HAP-1 (cell line): Measurements from ENCODE around the gene ZNF134.

ENCODE experiments used
- DNase-seq, 2 experiments: peaks; one replicate each; pipeline ENCODE4 v3.0.0-alpha.2; 2016 to 2020; ENCODE audit warnings: low spot score in 2 of 2
- H3K27me3 ChIP-seq: fragments of 250-450 bp; sonication (Bioruptor Pico); 2 replicates; pipeline ENCODE4 v1.5.1; 2020; ENCODE audit warnings: low read depth, mild to moderate bottlenecking, moderate library complexity
- H3K36me3 ChIP-seq: fragments of 250-450 bp; sonication (Bioruptor Pico); replicated peaks from 2 replicates; pipeline ENCODE4 v1.5.1; 2020; ENCODE audit warnings: mild to moderate bottlenecking
- H3K4me1 ChIP-seq: fragments of 250-450 bp; sonication (Bioruptor Pico); 2 replicates; pipeline ENCODE4 v1.5.1; 2020; ENCODE audit warnings: mild to moderate bottlenecking
- H3K4me3 ChIP-seq: fragments of 250-450 bp; sonication (Bioruptor Pico); 2 replicates; pipeline ENCODE4 v1.5.1; 2020; ENCODE audit warnings: mild to moderate bottlenecking, moderate library complexity
- H3K9me3 ChIP-seq: fragments of 250-450 bp; sonication (Bioruptor Pico); 2 replicates; pipeline ENCODE4 v1.5.1; 2020; ENCODE audit warnings: mild to moderate bottlenecking, moderate library complexity
- in situ Hi-C: fragments of 300-500 bp; cut with MboI; formaldehyde crosslinking; loops from 3 replicates; pipeline ENCODE4 v1.14.3; 2020; ENCODE audit warnings: low sequenced_read_pairs, inconsistent platforms, mixed read lengths

ZNF134 gene

DNA sequence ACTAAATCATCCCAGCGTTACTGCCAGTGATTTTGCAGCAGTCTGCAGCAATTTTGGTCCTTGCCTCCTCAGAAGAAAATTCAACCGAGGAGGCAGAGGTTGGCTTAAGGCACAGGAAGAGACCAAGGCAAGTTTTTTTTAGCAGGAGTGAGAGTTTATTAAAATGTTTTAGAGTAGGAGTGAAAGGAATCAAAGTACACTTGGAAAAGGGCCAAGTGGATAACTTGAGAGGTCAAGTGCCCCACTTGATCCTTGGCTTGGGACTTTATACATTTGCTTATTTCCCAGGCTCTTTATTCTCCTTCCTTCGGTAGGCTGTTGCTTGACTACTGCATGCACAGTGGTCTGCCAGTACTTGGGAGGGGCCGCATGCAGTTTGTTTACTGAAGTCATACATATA lies 2.9 kb upstream of the ZNF134 start:
- in situ Hi-C loops: no loop called here
- peaks cover 26% of the 10 kb centered on the region for H3K9me3 ChIP-seq
- H3K36me3 ChIP-seq: peaks cover 22% of the 10 kb centered on the region
- H3K27me3 ChIP-seq: no peaks in the 10 kb centered on the region
- DNase-seq: no peak
- no peak overlapping the region for H3K4me3 ChIP-seq
- peaks cover 3% of the 10 kb centered on the region for H3K4me1 ChIP-seq

DNA sequence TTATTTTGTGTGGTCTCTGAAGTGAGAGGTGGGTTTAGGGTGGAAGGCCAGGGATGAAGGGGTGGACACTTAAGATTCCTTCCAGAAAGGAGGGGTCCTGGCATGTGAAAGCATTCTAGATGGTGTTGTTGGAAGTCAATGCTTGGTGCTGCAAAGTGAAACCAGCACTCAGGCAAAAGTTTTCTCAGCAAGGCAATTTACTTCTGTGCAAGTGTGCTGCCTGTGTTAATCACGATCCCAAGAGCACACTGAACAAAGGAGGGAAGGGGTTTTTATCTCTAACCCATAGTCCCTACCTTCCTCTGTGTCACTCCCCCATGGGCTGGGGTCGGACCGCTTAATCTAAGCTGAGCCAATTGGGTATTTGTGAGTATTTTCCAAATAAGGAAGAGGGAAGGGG lies 1.3 kb downstream of the ZNF134 start:
- Histone ChIP-seq H3K9me3 (peaks cover 47% of the 10 kb centered on the region), H3K4me1 (peaks cover 3% of the 10 kb centered on the region), H3K36me3 (peaks cover 50% of the 10 kb centered on the region), H3K27me3 (no peaks in the 10 kb centered on the region), H3K4me3 (no peak overlapping the region; the same call in 1 of the 2 replicates)
- DNase-seq: no peak
- in situ Hi-C loops: no loop called here

DNA sequence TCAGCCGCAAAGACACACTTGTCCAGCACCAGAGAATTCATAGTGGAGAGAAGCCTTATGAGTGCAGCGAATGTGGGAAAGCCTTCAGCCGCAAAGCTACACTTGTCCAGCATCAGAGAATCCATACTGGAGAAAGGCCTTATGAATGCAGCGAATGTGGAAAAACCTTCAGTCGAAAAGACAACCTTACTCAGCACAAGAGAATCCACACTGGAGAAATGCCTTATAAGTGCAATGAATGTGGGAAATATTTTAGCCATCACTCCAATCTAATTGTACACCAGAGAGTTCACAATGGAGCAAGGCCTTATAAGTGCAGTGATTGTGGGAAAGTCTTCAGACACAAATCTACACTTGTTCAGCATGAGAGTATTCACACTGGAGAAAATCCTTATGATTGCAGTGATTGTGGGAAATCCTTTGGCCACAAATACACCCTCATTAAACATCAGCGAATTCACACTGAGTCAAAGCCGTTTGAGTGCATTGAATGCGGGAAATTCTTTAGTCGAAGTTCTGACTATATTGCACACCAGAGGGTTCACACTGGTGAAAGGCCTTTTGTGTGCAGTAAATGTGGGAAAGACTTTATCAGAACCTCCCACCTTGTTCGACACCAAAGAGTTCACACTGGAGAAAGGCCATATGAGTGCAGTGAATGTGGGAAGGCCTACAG lies 6.8 kb downstream of the ZNF134 start:
- DNase-seq: no peak
- H3K9me3 ChIP-seq: peaks cover 64% of the 10 kb centered on the region
- H3K4me3 ChIP-seq: no peak overlapping the region

DNA sequence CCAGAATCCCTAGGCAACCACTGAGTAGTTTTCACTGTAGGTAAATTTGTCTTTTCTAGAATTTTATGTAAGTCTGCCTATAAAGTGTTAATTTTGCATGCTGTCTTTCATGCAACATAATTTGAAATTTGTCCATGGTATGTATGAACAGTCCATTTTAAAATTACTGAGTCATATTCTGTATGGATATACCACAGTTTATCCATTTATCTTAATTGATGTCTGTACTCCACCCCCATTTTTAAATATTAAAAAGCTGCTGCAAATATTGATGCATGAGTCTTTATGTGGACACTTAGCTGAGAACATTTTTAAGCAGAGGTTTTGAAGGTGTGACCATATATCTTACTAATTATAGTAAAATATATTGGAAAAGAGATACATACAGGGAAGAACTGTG lies 9.0 kb downstream of the ZNF134 start:
- Histone ChIP-seq H3K4me1 (no peaks in the 10 kb centered on the region), H3K9me3 (peaks cover 44% of the 10 kb centered on the region), H3K27me3 (no peaks in the 10 kb centered on the region), H3K4me3 (no peak overlapping the region), H3K36me3 (peaks cover 39% of the 10 kb centered on the region)
- DNase-seq: no peak
- in situ Hi-C loops: no loop called here

More for the DNA sequence above, 6.8 kb downstream of the ZNF134 start:
- in situ Hi-C loops: no loop called here
- Histone ChIP-seq H3K4me1 (no peaks in the 10 kb centered on the region), H3K27me3 (no peaks in the 10 kb centered on the region), H3K36me3 (peaks cover 62% of the 10 kb centered on the region)

DNA sequence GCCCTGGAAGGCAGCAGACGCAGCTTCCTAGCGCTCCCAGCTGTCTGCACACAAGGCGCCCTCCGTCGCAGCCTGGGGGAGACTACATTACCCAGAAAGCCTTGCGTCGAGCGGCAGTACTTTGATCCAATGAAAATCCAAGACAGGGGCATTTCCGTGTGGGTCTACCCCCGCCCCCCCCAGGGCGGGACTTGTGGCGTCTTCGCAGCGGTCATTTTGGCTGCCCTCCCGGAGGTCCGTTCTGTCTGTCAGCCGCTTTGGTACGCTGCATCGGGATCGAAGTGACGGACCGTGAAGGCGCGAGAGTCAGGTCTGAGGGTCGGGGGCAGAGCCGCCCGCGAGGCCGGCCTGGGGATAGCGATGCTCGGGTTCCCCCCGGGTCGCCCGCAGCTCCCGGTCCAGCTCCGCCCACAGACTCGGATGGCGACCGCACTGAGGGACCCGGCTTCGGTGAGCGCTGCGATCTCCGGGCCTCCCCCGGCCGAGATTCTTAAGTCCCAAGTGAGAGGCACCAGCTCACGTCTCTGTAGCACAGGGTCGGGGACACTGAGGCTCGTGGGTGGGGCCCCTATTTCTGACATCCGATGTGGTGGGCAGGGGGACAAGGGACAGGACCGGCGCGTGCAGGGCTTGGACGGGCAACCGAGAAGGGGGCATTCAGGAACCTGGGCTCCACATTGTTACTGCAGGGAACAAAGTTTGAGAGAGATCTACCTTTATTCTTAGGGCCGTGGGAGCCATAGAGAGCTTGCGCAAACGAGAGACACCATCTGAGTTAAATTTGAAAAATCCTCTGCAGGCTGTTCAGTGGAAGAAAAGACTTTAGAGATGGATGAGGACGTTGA lies 19.2 kb downstream of the ZNF134 start, which contains the start of gene ZNF211:
Gene ZNF211 (plus strand): TSS at position 182 of the 845 bp plus-strand sequence. CDS start 179 bp downstream, at position 361.
- Histone ChIP-seq H3K9me3 (no peaks in the 10 kb centered on the region; the same call in none of the 2 replicates), H3K4me1 (no peaks in the 10 kb centered on the region), H3K27me3 (no peaks in the 10 kb centered on the region), H3K4me3 (peak within 1 kb of the TSS; percentile 83), H3K36me3 (peaks cover 12% of the 10 kb centered on the region)
- peak; percentile 92 to 93 for DNase-seq
- in situ Hi-C loops: no loop called here

DNA sequence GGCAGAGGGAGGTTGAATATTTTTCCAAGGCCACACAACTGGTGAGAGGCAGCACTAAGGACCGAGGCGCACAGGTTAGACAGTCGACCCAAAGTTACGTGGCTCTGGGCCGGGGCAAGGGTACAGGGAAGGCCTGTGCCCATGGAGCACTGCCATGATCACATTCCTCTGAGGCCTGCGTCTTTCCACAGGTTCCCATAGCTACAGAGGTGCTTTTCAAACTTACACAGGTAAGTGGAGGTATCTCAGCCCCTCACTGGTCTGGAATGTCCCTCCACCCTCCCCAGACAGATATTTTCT lies 19.7 kb downstream of the ZNF134 start:
- Histone ChIP-seq H3K4me1 (no peaks in the 10 kb centered on the region), H3K27me3 (no peaks in the 10 kb centered on the region), H3K4me3 (peak overlapping the region; percentile 83), H3K36me3 (peaks cover 12% of the 10 kb centered on the region), H3K9me3 (no peaks in the 10 kb centered on the region; the same call in none of the 2 replicates)
- DNase-seq: no peak
- in situ Hi-C loops: no loop called here

DNA sequence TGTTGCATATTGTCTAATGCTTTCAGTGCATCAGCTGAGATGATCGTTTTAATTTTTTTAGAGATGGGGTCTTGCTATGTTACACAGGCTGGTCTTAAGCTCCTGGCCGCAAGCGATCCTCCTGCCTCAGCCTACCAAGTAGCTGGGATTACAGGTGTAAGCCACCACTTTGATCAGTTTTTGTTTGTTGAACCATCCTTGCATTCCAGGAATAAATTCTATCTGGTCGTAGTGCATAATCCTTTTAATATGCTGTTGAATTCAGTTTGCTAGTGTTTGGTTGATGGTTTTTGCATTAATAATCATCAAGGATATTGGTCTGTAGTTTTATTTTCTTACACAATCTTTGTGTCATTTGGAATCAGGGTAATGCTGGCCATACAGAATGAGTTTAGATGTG lies 23.3 kb downstream of the ZNF134 start:
- Histone ChIP-seq H3K36me3 (peaks cover 44% of the 10 kb centered on the region), H3K27me3 (no peaks in the 10 kb centered on the region), H3K9me3 (peaks cover 7% of the 10 kb centered on the region), H3K4me1 (no peaks in the 10 kb centered on the region), H3K4me3 (no peak overlapping the region)
- in situ Hi-C loops: no loop called here
- DNase-seq: no peak

DNA sequence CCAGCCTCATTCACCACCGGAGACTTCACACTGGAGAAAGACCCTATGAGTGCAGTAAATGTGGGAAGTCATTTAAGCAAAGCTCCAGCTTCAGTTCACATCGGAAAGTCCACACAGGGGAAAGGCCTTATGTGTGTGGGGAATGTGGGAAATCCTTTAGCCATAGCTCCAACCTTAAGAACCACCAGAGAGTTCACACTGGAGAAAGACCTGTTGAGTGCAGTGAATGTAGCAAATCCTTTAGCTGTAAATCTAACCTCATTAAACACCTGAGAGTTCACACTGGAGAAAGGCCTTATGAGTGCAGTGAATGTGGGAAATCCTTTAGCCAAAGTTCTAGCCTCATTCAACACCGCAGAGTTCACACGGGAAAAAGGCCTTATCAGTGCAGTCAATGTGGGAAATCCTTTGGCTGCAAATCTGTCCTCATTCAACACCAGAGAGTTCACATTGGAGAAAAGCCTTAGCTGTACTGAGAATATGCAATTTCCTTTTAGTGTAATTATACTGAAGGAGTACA lies 27.7 kb downstream of the ZNF134 start:
- no peak for DNase-seq
- H3K27me3 ChIP-seq: no peaks in the 10 kb centered on the region
- H3K9me3 ChIP-seq: peaks cover 14% of the 10 kb centered on the region
- in situ Hi-C loops: no loop called here
- no peak overlapping the region for H3K4me3 ChIP-seq
- peaks cover 37% of the 10 kb centered on the region for H3K36me3 ChIP-seq
- no peaks in the 10 kb centered on the region for H3K4me1 ChIP-seq

DNA sequence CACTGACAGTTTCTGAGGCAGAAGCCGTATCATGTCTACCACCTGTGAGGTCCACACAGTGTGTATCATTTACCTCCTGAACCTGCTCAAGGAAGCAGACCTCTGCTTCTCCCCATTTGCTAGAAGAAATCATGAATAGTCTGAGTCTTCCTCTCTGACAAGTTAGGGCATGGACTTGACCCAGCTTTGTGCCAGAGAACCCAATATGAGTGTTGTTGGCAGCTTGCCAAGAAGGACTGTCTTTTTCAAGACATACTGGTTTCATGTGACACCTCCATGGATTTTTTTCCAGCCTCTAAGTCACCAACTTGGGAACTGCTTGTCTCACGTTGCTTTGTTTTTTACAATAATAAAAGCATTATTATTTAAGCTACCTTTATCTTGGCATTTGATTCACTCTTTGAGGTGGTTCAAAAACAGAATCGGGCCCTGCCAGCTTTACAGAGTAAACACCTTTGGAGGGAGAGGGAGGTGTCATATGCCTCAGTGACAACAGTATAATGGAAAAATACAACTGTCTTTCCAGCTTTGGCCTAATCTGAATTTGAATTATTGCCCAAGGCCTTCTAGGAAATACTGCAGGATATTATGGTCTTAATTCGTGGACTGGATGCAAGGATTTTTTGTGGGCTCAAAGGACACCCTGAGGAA lies 28.5 kb downstream of the ZNF134 start:
- no peak for DNase-seq
- H3K36me3 ChIP-seq: peaks cover 37% of the 10 kb centered on the region
- no peaks in the 10 kb centered on the region for H3K27me3 ChIP-seq
- H3K4me1 ChIP-seq: no peaks in the 10 kb centered on the region
- in situ Hi-C loops: no loop called here
- no peak overlapping the region for H3K4me3 ChIP-seq
- peaks cover 14% of the 10 kb centered on the region for H3K9me3 ChIP-seq

DNA sequence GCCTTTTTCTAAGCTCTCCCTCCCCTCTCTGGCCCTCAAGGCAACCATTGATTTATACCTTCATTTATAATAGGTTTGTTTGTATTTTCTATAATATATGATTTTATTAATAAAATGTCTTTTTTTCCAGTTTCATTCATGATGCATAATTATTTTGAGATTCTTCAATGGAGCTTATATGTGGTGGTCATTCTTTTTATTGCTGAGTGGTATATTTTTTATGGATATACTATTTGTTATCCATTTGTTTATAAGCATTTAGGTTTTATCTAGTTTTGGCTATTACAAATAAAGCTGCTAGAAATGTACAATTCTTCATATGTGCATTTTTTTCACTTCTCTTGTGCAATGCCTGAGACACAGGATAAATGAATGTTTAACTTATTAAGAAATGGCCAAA lies 29.7 kb downstream of the ZNF134 start:
- Histone ChIP-seq H3K4me1 (no peaks in the 10 kb centered on the region), H3K9me3 (peaks cover 14% of the 10 kb centered on the region), H3K27me3 (no peaks in the 10 kb centered on the region), H3K4me3 (no peak overlapping the region), H3K36me3 (peaks cover 37% of the 10 kb centered on the region)
- in situ Hi-C loops: no loop called here
- DNase-seq: no peak

DNA sequence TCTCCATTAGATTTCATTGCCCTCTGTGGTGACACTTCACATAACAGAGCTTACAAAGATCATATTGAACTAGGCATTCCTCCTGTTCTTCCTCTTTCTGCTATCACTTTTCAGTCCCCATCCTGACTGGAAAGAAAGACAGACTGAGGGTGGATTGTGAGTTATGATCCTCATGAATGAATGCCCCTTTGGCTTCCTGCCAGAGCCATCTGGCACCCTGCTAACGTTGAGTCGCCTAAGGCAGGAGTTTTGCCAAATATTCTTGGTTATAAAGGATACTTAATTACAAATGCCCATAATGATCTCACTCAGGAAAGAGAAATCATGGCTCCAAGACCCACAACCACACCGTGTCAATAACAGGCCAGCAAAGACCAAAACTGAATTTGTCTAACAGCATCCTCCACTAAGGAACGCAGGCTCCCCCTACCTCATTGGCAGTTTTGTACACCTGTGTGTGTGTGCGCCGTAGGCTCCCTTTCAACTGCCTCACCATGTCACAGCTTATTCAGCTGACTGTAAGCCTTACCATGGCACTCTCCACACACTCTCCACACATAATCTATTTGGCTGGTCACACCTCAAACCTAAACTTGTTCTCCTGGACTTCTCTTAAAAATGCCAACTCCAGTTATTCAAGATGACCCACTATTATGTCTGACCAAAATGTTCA lies 34.4 kb downstream of the ZNF134 start:
- Histone ChIP-seq H3K4me1 (no peaks in the 10 kb centered on the region), H3K27me3 (no peaks in the 10 kb centered on the region), H3K9me3 (no peaks in the 10 kb centered on the region), H3K4me3 (no peak overlapping the region), H3K36me3 (no peaks in the 10 kb centered on the region)
- no peak for DNase-seq
- in situ Hi-C loops: no loop called here

DNA sequence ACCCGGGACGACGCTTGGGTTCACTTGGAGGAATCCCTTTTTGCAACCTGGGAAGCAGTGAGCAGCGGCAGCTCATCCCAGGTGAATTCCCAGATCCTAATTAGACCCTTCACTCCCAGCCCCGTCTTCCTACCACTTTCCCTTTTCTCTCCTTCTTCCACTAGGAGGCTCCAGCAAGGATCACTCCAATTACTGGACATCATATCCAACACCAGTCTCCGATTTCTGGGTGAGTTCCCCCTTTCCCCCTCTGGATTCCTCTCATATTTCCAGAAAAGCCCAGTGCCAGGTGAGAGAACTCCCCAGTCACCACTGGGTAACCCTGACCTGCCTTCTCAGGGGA lies 37.6 kb downstream of the ZNF134 start:
- H3K36me3 ChIP-seq: no peaks in the 10 kb centered on the region
- H3K9me3 ChIP-seq: no peaks in the 10 kb centered on the region
- no peak for DNase-seq
- in situ Hi-C loops: no loop called here
- H3K27me3 ChIP-seq: no peaks in the 10 kb centered on the region
- H3K4me3 ChIP-seq: no peak overlapping the region
- no peaks in the 10 kb centered on the region for H3K4me1 ChIP-seq

DNA sequence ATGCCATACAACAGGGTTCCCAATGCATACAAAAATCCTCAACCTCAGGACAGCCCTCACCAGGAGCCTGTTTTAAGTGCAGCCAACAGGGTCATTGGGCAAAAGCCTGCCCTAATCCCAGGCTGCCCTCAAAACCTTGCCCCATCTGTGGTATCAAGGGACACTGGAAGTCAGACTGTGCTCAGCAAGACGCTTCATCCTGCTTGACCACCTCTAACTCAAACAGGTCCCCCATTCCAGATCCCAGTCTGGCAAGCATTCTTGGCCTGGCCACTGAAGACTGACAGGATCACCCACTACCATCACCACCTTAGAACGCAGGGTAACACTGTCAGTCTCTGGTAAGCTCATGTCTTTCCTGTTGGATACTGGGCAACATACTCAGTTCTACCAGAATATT lies 39.6 kb downstream of the ZNF134 start:
- Histone ChIP-seq H3K36me3 (no peaks in the 10 kb centered on the region), H3K9me3 (no peaks in the 10 kb centered on the region), H3K4me1 (no peaks in the 10 kb centered on the region), H3K4me3 (no peak overlapping the region), H3K27me3 (no peaks in the 10 kb centered on the region)
- in situ Hi-C loops: no loop called here
- DNase-seq: no peak
